Breast epithelium (tissue), 4 donors: Measurements from ENCODE around the gene RABIF. TPM values are rescaled to one million over a fixed set of nuclear protein-coding genes. Genes with fewer than 3 reads are reported as not detected.

Experiments
- DNase-seq, 2 donors: peaks; one replicate each; pipeline ENCODE4 v3.0.0-alpha.2; 2019; ENCODE audit warnings: low spot score in 2 of 2
- H3K27ac ChIP-seq, 2 donors: fragments of 200-600 bp; sonication (generic) in 1 of 2; one replicate each; pipeline ENCODE4 v1.5.1; 2016 to 2019; ENCODE audit warnings: mild to moderate bottlenecking in 1 of 2
- H3K27me3 ChIP-seq, 2 donors: fragments of 200-600 bp; sonication (generic) in 1 of 2; one replicate each; pipeline versions ENCODE4 v1.5.1 to v1.6.0; 2017 to 2019; ENCODE audit warnings: control low read depth in 1 of 2, mild to moderate bottlenecking in 1 of 2
- H3K36me3 ChIP-seq: fragments of 200-600 bp; one replicate; pipeline ENCODE4 v1.5.1; 2019
- H3K4me1 ChIP-seq, 2 donors: fragments of 200-600 bp; sonication (generic); one replicate each; pipeline ENCODE4 v1.5.1; 2016 to 2019; ENCODE audit warnings: control low read depth in 1 of 2
- H3K4me3 ChIP-seq, 3 donors: fragments of 200-600 bp; sonication (generic); 1 replicate in 2 of 3; 2 replicates in 1 of 3; pipeline ENCODE4 v1.5.1; 2016 to 2019; ENCODE audit warnings: mild to moderate bottlenecking in 3 of 3, moderate library complexity in 2 of 3
- H3K9me3 ChIP-seq, 2 donors: fragments of 200-600 bp; sonication (generic) in 1 of 2; one replicate each; pipeline ENCODE4 v1.5.1; 2016 to 2019; ENCODE audit warnings: control low read depth in 1 of 2
- POLR2A ChIP-seq: fragments of 450-650 bp; IDR thresholded peaks from one replicate; pipeline ENCODE4 v1.6.1; 2016; ENCODE audit warnings: antibody characterized with exemption, mild to moderate bottlenecking, moderate library complexity
- POLR2AphosphoS5 ChIP-seq, 3 donors: sonication (generic); formaldehyde crosslinking; IDR thresholded peaks; one replicate each; pipeline ENCODE4 v1.6.1; 2017; ENCODE audit warnings: antibody characterized with exemption in 3 of 3
- intact Hi-C: fragments of 100-400 bp; cut with DNase I; formaldehyde crosslinking; loops from one replicate; pipeline ENCODE4 v1.15.1; 2023; ENCODE audit warnings: low total_unique reads
- total RNA-seq, 3 donors: library from RNA; depleted of rRNA; stranded (reverse); fragments of >200 nt; gene quantifications; one replicate each; pipeline ENCODE4 v1.1.0, GENCODE V29; 2016
- TF ChIP-seq, protein P1 (sequence below), 3 donors: fragments of 450-650 bp; IDR thresholded peaks; one replicate each; pipeline ENCODE4 v1.5.1; 2016 to 2017; ENCODE audit warnings: antibody characterized with exemption in 3 of 3, mild to moderate bottlenecking in 3 of 3, moderate library complexity in 3 of 3

RABIF gene
- total RNA-seq, 3 donors from 2014 or later, result 4.8 to 6.9 (median 5.6) TPM

GRCh38 chr1:202856014-202856413 is 32.9 kb downstream of the RABIF start:
- H3K27ac ChIP-seq, result no peak overlapping the region
- intact Hi-C loops, result no loop called here
- TF ChIP-seq, protein P1, sequence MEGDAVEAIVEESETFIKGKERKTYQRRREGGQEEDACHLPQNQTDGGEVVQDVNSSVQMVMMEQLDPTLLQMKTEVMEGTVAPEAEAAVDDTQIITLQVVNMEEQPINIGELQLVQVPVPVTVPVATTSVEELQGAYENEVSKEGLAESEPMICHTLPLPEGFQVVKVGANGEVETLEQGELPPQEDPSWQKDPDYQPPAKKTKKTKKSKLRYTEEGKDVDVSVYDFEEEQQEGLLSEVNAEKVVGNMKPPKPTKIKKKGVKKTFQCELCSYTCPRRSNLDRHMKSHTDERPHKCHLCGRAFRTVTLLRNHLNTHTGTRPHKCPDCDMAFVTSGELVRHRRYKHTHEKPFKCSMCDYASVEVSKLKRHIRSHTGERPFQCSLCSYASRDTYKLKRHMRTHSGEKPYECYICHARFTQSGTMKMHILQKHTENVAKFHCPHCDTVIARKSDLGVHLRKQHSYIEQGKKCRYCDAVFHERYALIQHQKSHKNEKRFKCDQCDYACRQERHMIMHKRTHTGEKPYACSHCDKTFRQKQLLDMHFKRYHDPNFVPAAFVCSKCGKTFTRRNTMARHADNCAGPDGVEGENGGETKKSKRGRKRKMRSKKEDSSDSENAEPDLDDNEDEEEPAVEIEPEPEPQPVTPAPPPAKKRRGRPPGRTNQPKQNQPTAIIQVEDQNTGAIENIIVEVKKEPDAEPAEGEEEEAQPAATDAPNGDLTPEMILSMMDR (IDR thresholded peaks at IDR 0.05), result no peak
- TF ChIP-seq POLR2AphosphoS5 (IDR thresholded peaks at IDR 0.05) (no peak), POLR2A (no peak)

DNA sequence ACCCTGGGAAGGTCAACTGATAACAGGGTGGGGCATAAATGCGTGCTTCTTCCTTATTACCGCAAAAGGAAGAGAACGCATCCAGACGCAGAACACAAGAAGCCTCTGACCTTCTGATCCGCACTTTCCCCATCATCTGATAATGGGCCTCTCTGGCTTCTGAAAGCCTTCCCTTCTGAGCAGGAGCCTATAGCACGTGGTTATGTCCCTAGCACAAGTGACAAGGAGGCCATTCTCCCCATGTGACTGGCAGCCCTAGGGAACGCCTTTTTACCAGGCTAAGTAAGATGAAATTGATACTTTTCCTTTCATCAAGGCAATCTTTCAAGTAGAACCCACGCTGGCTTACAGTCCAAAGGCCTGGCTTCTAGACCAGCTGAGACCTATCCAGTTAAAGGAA is 34.2 kb downstream of the RABIF start:
- intact Hi-C loops, result no loop called here
- Histone ChIP-seq H3K36me3 (no peaks in the 10 kb centered on the region), H3K4me3 (no peak overlapping the region), H3K4me1 (no peaks in the 10 kb centered on the region), H3K27ac (no peak overlapping the region), H3K9me3 (no peaks in the 10 kb centered on the region), H3K27me3 (no peaks in the 10 kb centered on the region)
- DNase-seq, result no peak
- TF ChIP-seq, protein P1 (IDR thresholded peaks at IDR 0.05), result no peak
- TF ChIP-seq POLR2AphosphoS5 (IDR thresholded peaks at IDR 0.05) (no peak), POLR2A (no peak)

More at GRCh38 chr1:202856014-202856413, 32.9 kb downstream of the RABIF start:
- Histone ChIP-seq H3K9me3 (no peaks in the 10 kb centered on the region), H3K4me1 (no peaks in the 10 kb centered on the region), H3K4me3 (no peak overlapping the region), H3K36me3 (no peaks in the 10 kb centered on the region), H3K27me3 (no peaks in the 10 kb centered on the region)
- DNase-seq, result no peak

- H3K4me1 ChIP-seq, result no peaks in the 10 kb centered on the region
- intact Hi-C loops, result no loop called here
- no peak overlapping the region for H3K4me3 ChIP-seq
- no peaks in the 10 kb centered on the region for H3K9me3 ChIP-seq
- TF ChIP-seq, protein P1 (IDR thresholded peaks at IDR 0.05), result peak in 1 of 3 donors; percentile 17
- no peak for TF ChIP-seq POLR2A
- no peaks in the 10 kb centered on the region for H3K27me3 ChIP-seq
- DNase-seq, result no peak
- no peak overlapping the region for H3K27ac ChIP-seq
- H3K36me3 ChIP-seq, result no peaks in the 10 kb centered on the region
Measured at GRCh38 chr1:202852163-202852904, 36.6 kb downstream of the RABIF start.

- Histone ChIP-seq H3K27ac (no peak overlapping the region), H3K9me3 (no peaks in the 10 kb centered on the region), H3K27me3 (no peaks in the 10 kb centered on the region), H3K4me1 (no peaks in the 10 kb centered on the region), H3K36me3 (no peaks in the 10 kb centered on the region), H3K4me3 (no peak overlapping the region)
- TF ChIP-seq, protein P1 (IDR thresholded peaks at IDR 0.05), result no peak
- TF ChIP-seq POLR2AphosphoS5 (IDR thresholded peaks at IDR 0.05) (no peak), POLR2A (no peak)
- intact Hi-C loops, result no loop called here
- DNase-seq, result no peak
Measured at GRCh38 chr1:202850593-202851362, 38.2 kb downstream of the RABIF start.

DNA sequence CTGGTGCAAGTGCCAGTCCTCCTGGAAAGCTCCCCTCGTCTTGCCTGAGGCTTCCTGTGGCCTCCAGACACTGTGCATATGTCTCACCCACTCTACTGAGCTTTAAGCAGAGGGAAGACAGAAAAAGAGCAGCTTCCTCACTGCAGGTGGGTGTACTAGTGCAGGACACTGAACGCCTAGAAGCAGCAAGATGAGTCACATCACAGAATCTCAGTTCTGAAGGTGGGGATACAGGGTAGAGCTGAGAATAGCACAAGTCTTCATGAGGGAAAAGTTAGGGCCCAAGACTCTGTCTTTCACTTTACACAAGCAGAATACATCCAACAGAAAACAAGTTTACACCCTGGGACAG is 40.8 kb downstream of the RABIF start:
- TF ChIP-seq POLR2A (no peak), POLR2AphosphoS5 (IDR thresholded peaks at IDR 0.05) (no peak)
- TF ChIP-seq, protein P1 (IDR thresholded peaks at IDR 0.05), result no peak
- Histone ChIP-seq H3K4me3 (no peak overlapping the region), H3K9me3 (no peaks in the 10 kb centered on the region), H3K27me3 (no peaks in the 10 kb centered on the region), H3K36me3 (no peaks in the 10 kb centered on the region), H3K4me1 (no peaks in the 10 kb centered on the region), H3K27ac (no peak overlapping the region)
- no peak for DNase-seq
- intact Hi-C loops, result no loop called here
